Effector CD8-positive, alpha-beta T cell (primary cell): ENCODE measurements around the gene C12orf56.
"Not testable (repeated sequence)": the region's sequence is repeated elsewhere in the genome, so short reads cannot be mapped to it uniquely, and the experiment has no call there.

ENCODE experiments used
- DNase-seq: peaks from one replicate; lab custom pipeline; 2025; lab: John Stamatoyannopoulos, UW

C12orf56 gene

DNA sequence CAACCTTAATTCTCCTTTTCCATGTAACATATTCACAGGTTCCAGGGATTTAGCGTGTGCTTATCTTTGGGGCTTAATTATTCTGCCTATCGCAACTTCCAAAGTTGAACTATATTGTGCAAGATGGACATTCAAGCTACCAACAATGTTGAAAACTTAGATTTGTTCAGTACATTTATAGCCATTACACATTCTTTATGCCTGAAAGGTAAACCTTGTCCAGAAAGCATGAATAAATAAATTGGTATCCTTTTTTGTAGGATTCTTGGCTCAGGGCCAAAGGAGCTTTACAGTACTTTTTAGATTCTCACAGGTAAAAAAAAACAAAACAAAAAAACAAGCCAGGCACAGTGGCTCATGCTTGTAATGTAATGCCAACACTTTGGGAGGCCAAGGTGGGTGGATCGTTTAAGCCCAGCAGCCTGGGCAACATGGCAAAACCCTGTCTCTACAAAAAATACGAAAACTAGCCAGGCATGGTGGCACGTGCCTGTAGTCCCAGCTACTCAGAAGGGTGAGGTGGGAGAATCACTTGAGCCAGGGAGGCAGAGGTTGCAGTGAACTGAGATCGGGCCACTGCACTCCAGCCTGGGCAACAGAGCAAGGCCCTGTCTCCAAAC, 3.3 kb downstream of the C12orf56 start:
- no peak for DNase-seq

- DNase-seq, result no peak
These were observed 5.1 kb downstream of the C12orf56 start for GRCh38 chr12:64385468-64385867.

- no peak for DNase-seq
These were observed 5.5 kb downstream of the C12orf56 start for GRCh38 chr12:64385019-64385418.

- no peak for DNase-seq
These were observed 6.9 kb downstream of the C12orf56 start for GRCh38 chr12:64383675-64384074.

DNA sequence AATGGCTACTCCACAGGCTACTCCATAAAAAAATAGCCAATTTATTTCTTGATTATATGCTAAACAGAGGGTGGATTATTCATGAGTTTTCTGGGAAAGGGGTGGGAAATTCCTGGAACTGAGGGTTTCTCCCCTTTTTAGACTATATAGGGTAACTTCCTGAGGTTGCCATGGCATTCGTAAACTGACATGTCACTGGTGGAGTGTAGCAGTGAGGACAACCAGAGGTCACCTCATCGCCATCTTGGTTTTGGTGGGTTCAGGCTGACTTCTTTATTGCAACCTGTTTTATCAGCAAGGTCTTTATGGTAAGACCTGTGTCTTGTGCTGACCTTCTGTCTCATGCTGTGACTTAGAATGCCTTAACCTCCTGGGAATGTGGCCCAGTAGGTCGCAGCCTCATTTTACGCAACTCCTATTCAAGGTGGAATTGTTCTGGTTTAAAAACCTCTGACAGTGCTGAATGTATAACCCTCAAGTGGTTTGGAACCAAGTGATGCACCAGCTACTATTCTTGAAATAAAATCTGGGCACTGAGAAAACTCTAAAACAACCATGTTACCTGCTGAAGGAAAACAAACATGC, 27.7 kb downstream of the C12orf56 start:
- no peak for DNase-seq

DNA sequence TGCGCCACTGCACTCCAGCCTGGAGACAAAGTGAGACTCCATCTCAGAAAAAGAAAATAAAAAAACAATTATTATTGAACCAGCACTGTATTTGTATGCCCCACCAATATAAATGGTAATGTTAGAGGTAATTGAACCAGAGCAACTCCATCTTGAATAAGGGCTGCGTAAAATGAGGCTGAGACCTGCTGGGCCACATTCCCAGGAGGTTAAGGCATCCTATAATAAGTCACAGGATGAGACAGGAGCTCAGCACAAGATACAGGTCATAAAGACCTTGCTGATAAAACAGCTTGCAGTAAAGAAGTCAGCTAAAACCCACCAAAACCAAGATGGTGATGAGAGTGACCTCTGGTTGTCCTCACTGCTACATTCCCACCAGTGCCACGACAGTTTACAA, 29.4 kb downstream of the C12orf56 start:
- DNase-seq, result not testable (repeated sequence)

- DNase-seq, result not testable (repeated sequence)
These were observed 34.3 kb downstream of the C12orf56 start for GRCh38 chr12:64356209-64356608.

DNA sequence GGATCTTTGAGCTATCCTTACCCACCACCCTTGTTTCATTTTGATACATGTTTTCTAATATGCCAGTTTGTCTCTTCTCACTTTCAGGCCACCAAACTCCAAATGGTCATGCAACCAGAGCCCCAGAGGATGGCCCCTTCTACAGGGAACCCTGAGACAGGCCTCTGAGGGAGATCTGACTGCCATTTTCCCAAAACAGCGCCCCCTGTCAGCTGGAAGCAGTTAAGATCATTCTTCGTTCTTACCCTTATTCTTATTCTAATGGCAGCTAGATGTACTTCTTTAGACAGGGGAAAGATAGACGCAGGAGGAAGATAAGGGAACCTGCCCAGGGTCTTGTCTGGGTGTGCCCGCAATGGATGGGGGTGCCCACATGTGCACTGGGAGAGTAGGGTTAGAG, 38.4 kb downstream of the C12orf56 start:
- no peak for DNase-seq

- no peak for DNase-seq
These were observed 39.3 kb downstream of the C12orf56 start for GRCh38 chr12:64351265-64351664.

DNA sequence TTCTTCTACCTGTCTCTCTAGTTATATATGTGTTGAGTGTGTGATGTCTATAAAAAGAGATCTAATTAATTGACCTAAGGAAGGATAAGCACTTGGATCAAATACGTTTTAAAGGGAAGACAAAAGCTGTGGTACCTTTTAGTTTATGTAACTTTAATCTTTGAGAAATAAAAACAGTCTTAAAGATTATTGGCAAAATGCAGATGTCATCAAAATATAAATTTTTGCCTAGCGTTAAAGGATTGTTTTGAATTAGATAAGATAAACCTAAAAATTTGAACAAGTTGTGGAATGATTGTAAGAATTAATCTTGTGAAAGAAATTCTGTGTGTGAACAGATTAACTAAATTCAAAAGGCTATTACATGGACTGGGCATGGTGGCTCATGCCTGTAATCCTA, 42.9 kb downstream of the C12orf56 start:
- no peak for DNase-seq

- DNase-seq, result not testable (repeated sequence)
These were observed 45.9 kb downstream of the C12orf56 start for GRCh38 chr12:64344631-64345030.

DNA sequence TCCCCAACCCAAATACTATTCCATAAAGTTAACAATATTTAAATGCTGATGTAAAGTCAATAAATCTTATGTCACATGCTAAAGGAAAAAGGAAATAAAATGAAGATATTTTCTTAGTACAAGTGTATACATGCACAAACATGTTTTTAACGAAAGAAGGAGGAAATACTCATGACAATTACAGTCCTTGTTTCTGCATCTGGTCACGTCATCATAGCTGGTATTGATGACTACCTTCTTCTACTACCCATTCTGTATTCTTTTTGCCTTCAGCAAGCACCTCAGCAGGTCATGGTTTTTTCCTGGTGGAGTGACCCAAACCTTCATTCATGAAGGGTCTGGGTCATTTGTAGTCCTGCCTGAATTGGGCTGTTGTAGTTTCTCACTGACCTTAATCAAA, 50.0 kb downstream of the C12orf56 start:
- DNase-seq, result not testable (repeated sequence)

GRCh38 chr12:64335886-64336466, 54.6 kb downstream of the C12orf56 start:
- no peak for DNase-seq

- DNase-seq, result no peak
These were observed 57.6 kb downstream of the C12orf56 start for GRCh38 chr12:64332938-64333337.

- DNase-seq, result no peak
These were observed 58.3 kb downstream of the C12orf56 start for GRCh38 chr12:64332296-64332695.

- not testable (repeated sequence) for DNase-seq
These were observed 61.4 kb downstream of the C12orf56 start for GRCh38 chr12:64329031-64329710.

DNA sequence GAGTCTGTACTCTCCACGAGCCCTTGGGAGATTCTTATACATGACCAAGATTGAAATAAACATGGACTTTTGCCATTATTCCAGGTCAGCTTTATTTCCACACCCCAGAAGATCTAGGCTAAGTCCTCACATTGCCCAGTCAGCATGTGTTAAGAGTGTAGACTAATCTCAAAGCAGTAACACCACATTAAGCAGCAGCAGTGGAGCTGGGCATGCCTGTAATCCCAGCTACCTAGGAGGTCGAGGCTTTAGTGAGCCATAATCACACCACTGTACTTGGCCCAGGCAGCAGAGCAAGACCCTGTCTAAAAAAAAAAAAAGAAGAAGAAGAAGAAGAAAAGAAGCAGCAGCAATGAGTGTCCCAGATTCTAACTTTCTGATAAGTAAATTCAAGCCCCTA, 65.5 kb downstream of the C12orf56 start:
- DNase-seq, result no peak

GRCh38 chr12:64323476-64324225, 66.9 kb downstream of the C12orf56 start:
- DNase-seq, result no peak

DNA sequence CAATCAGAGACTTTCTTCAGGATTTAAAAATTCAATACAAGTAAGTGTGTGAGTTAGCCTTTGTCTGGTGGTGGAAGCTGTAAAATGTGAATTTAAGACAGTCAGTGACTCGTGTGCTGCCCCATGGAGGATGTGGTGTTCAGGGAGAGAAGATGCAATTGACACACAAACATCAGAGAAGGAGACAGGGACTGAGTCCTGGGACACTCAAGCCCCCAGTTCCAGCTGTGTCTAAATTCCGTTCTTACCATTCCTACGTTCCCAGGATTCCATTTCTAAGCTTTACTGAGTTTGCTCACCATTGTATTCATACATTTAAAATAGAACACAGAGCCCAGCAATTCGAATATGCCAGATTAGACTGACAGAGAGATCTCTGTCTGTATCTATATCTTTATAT, 67.6 kb downstream of the C12orf56 start:
- no peak for DNase-seq

GRCh38 chr12:64320611-64321010, 69.9 kb downstream of the C12orf56 start:
- no peak for DNase-seq

DNA sequence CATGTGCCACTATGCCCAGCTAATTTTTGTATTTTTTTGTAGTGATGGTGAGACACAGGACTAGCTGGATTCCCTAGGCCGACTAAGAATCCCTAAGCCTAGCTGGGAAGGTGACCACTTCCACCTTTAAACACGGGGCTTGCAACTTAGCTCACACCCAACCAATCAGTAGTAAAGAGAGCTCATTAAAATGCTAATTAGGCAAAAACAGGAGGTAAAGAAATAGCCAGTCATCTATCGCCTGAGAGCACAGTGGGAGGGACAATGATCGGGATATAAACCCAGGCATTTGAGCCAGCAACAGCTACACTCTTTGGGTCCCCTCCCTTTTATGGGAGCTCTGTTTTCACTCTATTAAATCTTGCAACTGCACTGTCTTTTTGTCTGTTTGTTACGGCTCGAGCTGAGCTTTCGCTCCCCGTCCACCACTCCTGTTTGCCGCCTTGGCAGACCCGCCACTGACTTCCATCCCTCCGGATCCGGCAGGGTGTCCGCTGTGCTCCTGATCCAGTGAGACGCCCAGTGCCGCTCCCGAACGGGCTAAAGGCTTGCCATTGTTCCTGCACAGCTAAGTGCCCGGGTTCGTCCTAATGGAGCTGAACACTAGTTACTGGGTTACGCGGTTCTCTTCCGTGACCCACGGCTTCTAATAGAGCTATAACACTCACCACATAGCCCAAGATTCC, 70.9 kb downstream of the C12orf56 start:
- not testable (repeated sequence) for DNase-seq

DNA sequence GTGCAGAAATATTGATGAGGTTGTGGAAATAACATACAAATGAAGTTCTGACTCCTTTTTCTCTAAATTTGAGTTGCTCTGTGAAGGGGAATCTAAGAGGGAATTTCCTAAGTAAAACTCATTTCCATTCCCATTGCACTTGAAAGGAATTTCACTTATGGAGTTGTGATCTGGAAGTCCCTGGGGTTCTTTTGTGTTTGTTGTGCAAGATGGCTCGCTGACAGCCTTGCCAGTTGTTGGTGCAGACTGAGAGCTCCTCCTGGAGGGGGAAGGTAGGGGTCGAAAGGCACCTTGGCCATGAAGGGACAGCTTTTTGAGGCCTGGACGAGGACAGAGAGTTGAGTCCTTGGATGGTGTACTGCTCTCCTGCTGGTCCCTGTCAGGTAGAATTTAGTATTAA, 72.0 kb downstream of the C12orf56 start:
- DNase-seq, result no peak
